Measurements from ENCODE around the gene ZNF581.

Gene ZNF581

DNA sequence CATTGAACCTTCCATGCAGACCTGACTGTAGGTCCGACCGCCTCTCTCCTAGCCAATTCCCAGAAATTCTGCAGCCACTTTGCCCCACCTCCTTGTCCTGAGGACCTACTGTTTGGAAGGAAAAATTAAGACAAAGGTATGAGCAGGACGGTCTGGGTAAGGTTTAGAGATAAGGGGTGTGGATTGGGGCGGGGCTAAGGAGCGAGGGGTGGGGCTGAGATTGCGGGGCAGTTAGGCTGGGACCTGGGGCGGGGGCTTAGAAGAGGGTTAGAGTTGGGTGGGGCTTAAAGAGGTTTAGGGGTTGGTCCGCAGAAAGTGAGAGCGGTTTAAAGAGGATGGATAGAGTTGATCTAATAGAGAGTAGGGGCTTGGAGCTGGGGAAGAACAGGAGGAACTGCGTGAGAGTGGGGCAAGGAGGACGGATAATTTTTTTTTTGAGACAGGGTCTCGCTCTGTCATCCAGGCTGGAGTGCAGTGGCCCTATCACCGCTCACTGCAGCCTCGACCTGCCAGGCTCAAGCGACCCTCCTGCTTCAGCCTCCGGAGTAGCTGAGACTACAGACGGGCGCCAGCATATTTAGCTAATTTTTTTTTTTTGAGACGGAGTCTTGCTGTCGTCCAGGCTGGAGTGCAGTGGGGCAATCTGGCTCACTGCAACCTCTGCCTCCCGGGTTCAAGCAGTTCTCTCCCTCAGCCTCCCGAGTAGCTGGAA is 39.7 kb upstream of the ZNF581 start:
- DNase-seq (ENCODE audit: low read depth) = no peak
- H3K4me3 ChIP-seq (ENCODE audit: control insufficient read depth, low read depth, low read length) = no peak overlapping the region
- TF ChIP-seq CTCF (conservative IDR thresholded peaks at IDR 0.05; ENCODE audit: control insufficient read depth, insufficient read depth, low read depth, low read length) = no peak

- DNase-seq (ENCODE audit: low read depth) = peak; percentile 96
- no peak for TF ChIP-seq CTCF (conservative IDR thresholded peaks at IDR 0.05; ENCODE audit: control insufficient read depth, insufficient read depth, low read depth, low read length)
- H3K4me3 ChIP-seq (ENCODE audit: control insufficient read depth, low read depth, low read length) = peak overlapping the region; percentile 21
These were observed 38.2 kb upstream of the ZNF581 start for GRCh38 chr19:55605207-55605636.

- H3K4me3 ChIP-seq (ENCODE audit: control insufficient read depth, low read depth, low read length) = peak within 1 kb of the TSS; percentile 89
- peak; percentile 84 for DNase-seq (ENCODE audit: low read depth)
- TF ChIP-seq CTCF (conservative IDR thresholded peaks at IDR 0.05; ENCODE audit: control insufficient read depth, insufficient read depth, low read depth, low read length) = peak; percentile 88
These were observed 37.6 kb upstream of the ZNF581 start, which contains the start of gene ZNF865 for GRCh38 chr19:55605637-55606470. ZNF865 (plus strand) TSS chr19:55605647; CDS start chr19:55613619, 7,972 bp downstream.

DNA sequence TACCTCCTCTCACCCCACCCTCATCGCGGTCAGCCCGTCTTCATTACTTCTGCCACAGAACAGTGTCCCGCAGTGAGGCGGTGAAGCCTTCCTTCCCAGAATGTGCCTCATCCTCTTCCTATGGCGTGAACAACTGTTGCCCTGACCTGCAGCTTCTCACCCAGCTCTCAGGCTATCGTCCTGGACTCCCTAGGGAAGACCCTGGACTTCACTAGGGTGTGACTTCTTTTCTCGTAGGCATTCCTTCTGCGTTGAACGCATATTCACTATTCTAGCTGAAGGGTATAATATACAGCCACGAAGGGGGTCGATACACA is 37.0 kb upstream of the ZNF581 start:
- no peak for TF ChIP-seq CTCF (conservative IDR thresholded peaks at IDR 0.05; ENCODE audit: control insufficient read depth, insufficient read depth, low read depth, low read length)
- peak overlapping the region; percentile 89 for H3K4me3 ChIP-seq (ENCODE audit: control insufficient read depth, low read depth, low read length)
- no peak for DNase-seq (ENCODE audit: low read depth)

- no peak for TF ChIP-seq CTCF (conservative IDR thresholded peaks at IDR 0.05; ENCODE audit: control insufficient read depth, insufficient read depth, low read depth, low read length)
- no peak for DNase-seq (ENCODE audit: low read depth)
- H3K4me3 ChIP-seq (ENCODE audit: control insufficient read depth, low read depth, low read length) = peak overlapping the region; percentile 89
These were observed 36.6 kb upstream of the ZNF581 start for GRCh38 chr19:55606817-55607216.

- TF ChIP-seq CTCF (conservative IDR thresholded peaks at IDR 0.05; ENCODE audit: control insufficient read depth, insufficient read depth, low read depth, low read length) = no peak
- no peak for DNase-seq (ENCODE audit: low read depth)
- H3K4me3 ChIP-seq (ENCODE audit: control insufficient read depth, low read depth, low read length) = no peak overlapping the region
These were observed 34.1 kb upstream of the ZNF581 start for GRCh38 chr19:55609326-55609725.
